HG03103 (cell line): ENCODE measurements around the gene CYP2S1.
"Not testable (repeated sequence)": the region's sequence is repeated elsewhere in the genome, so short reads cannot be mapped to it uniquely, and the experiment has no call there.

Source experiments
- ATAC-seq: cut with Tn5 transposase; IDR thresholded peaks from one replicate; pipeline ENCODE4 v1.9.1; 2021; ENCODE audit warnings: low read depth; ENCODE audit not compliant: unreplicated experiment

CYP2S1 gene

DNA sequence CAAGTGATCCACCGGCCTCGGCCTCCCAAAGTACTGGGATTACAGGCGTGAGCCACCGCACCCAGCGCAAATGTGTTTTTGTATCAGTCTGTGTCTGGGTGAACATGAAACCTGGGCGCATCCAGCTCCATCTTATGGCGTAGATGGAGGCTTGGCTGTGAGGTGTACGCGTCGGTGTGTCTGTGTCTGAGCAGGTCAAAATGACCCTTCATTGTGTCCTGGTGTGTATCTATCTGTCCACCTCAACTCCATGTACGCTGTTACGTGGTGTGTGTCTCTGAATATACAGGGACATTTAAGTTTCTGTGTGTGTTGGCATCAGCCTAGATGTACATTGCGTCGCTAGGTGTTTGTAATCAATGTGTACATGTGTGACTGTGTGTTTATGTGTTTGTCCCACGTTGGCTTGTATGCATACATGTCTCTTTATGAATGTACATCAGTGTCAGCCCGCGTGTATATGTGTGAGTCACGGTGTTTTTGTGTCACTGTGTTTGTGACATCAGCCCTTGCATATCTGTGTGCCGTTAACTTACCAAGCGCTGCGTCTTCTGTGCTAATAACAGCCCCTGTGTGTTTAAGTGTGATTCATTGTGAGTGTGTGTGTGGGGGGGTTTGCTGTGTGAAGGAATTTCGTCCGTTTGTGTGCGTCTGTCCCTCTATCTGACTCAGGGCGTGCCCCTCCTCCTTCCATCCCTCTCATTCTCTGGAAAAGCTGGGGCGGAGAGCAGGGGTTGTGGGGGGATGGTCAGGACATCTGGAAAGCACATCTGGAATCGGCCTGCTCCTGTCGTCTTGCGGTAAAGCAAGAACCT is 32.4 kb downstream of the CYP2S1 start:
- no peak for ATAC-seq

DNA sequence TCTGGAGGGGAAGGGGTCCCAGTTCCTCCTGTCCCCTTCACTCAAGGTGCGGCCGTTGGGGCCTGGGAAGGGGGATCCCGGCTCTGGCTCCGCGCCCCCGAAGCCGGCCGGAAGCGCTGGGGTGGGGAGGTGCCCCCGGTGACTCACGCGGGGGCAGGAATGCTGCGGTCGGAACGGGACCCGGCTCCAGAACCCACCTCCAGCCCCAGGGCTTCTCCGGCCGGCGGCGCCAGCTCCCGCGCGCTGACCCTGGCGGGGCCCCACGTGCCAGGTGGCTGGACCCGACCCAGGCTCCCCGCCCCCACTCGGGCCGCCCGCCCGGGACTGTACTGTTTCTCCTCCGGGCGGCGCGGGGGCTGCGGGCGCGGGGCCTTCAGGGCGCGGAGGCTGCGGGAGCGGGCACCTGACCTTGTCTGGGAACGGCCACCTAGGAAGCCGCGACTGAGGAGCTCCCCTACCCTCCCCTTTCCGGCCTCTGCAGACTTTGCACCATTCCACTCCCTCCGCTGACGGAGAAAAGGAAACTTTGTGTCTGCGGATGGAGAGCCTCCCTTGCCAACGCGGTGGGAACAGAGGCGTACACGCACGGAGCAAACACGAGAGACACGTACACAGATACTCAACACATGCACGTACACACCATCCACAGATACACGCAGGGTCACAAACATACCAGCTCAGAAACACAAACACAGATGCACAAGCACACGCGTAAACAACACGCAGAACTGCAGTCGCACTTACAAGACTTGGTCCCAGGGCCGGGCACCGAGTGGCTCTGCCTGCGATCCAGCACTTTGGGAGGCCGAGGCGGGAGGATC is 33.2 kb downstream of the CYP2S1 start:
- no peak for ATAC-seq

GRCh38 chr19:41226874-41227390 is 33.9 kb downstream of the CYP2S1 start:
- no peak for ATAC-seq

DNA sequence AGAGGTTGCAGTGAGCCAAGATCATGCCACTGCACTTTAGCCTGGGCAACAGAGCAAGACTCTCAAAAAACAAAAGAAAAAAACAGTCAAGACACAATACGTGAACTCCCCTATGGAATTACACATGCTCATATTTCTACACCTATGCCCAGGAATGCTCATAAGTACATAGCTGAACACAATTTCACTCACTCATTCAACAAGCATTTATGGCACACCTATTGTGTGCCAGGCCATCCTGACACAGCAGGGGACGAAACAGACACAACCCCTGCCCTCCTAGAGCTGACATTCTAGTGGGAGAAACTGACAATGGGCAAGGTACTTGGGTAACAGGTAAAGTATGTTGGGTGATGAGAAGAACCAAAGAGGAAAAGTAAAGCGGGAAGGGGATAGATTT is 35.5 kb downstream of the CYP2S1 start:
- no peak for ATAC-seq

GRCh38 chr19:41229338-41229737 is 36.3 kb downstream of the CYP2S1 start:
- ATAC-seq, result not testable (repeated sequence)

- no peak for ATAC-seq
Measured at GRCh38 chr19:41230067-41230857, 37.2 kb downstream of the CYP2S1 start.

GRCh38 chr19:41232686-41233085 is 39.7 kb downstream of the CYP2S1 start:
- no peak for ATAC-seq

GRCh38 chr19:41233748-41234240 is 40.8 kb downstream of the CYP2S1 start:
- ATAC-seq, result no peak

- ATAC-seq, result no peak
Measured at GRCh38 chr19:41234512-41235168, 41.6 kb downstream of the CYP2S1 start.

DNA sequence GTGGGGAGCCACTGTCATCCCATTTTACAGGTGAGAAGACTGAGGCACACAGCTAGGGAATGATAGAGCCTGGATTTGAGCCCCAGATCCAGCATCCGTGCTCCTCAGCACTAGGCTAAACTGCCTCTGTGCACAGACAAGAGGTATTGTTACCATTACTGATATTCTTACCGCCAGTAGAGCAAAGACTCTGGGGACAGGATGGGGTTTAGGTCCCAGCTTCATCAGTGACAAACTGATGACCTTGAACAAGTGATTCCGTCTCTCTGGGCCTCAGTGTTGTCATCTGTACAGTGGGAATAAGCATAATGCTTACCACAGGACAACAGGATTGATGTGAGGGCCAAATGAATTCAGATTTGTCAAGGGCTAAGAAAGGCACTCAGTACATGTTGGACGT is 42.5 kb downstream of the CYP2S1 start:
- ATAC-seq, result no peak

- no peak for ATAC-seq
Measured at GRCh38 chr19:41238244-41238643, 45.2 kb downstream of the CYP2S1 start.

DNA sequence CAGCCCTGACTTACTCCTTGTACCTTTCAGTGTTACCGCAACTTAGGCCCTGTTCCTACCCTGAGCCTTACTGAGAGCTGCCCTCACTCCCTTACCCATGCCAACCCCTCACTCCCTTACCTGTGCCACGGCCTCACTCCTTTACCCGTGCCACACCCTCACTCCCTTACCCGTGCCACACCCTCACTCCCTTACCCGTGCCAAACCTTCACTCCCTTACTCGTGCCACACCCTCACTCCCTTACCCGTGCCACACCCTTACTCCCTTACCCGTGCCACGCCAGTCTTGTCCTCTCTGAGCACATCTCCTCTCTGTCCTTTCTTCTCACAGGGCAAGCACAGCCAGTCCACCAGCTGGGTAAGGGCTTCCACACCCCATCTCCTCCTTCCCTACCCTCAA is 46.3 kb downstream of the CYP2S1 start:
- no peak for ATAC-seq

- ATAC-seq, result no peak
Measured at GRCh38 chr19:41239961-41240574, 47.0 kb downstream of the CYP2S1 start.

DNA sequence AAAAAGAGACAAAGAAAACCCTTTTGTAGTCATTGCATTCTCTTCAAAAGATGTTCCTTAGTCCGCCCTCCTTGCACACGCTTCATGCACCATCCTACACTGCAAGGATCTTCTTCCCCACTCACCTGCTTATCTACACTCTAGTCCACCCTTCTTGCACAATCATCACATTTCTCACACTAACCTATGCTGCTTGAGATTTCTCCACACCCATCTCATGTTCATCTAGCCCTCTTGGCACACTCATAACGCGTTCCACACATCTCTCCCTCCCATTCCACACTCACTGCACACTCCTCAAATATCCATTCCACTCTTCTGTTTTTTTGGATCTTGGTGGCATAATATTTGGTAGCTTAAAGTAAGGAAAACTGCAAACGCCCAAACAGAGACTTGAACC is 48.8 kb downstream of the CYP2S1 start:
- no peak for ATAC-seq

GRCh38 chr19:41244117-41244516 is 51.1 kb downstream of the CYP2S1 start:
- ATAC-seq, result no peak

- ATAC-seq, result no peak
Measured at GRCh38 chr19:41245843-41246242, 52.8 kb downstream of the CYP2S1 start.

DNA sequence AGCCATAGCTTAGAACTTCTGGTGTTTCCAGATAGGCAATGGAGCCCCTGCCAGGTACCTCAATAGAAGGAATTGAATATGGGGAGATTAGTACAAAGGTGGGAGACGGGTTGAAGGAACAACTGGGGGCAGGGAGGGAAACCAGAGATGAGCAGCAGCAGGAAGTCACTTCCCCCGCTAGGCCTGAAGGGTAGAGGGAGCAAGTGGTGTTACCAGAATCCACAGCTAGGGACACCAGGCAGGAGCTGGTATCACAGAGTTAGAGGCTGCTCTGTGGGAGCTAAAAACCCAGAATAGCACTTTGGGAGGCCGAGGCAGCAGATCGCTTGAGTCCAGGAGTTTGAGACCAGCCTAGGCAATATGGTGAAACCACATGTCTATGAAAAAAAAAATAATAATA is 55.9 kb downstream of the CYP2S1 start:
- no peak for ATAC-seq

- no peak for ATAC-seq
Measured at GRCh38 chr19:41249707-41250423, 56.8 kb downstream of the CYP2S1 start.

- no peak for ATAC-seq
Measured at GRCh38 chr19:41253660-41254059, 60.6 kb downstream of the CYP2S1 start.
